GM15510 (cell line): ENCODE data around the gene CAPN14.

Experiments used
- POLR2A ChIP-seq: IDR thresholded peaks from 3 replicates; pipeline ENCODE4 v1.6.1; 2011; ENCODE audit warnings: borderline replicate concordance; ENCODE audit not compliant: insufficient read length; ENCODE audit errors: extremely low read depth

Gene CAPN14

GRCh38 chr2:31150120-31150670, 67.1 kb downstream of the CAPN14 start:
- TF ChIP-seq POLR2A = no peak

- no peak for TF ChIP-seq POLR2A
Measured at GRCh38 chr2:31148514-31148913, 68.8 kb downstream of the CAPN14 start.

- no peak for TF ChIP-seq POLR2A
Measured at GRCh38 chr2:31147645-31148044, 69.7 kb downstream of the CAPN14 start.

- TF ChIP-seq POLR2A = no peak
Measured at GRCh38 chr2:31142110-31142509, 75.2 kb downstream of the CAPN14 start.

- no peak for TF ChIP-seq POLR2A
Measured at GRCh38 chr2:31141443-31142085, 75.8 kb downstream of the CAPN14 start.

- TF ChIP-seq POLR2A = no peak
Measured at GRCh38 chr2:31140151-31140550, 77.2 kb downstream of the CAPN14 start.

- TF ChIP-seq POLR2A = no peak
Measured at GRCh38 chr2:31139671-31140070, 77.6 kb downstream of the CAPN14 start.

- no peak for TF ChIP-seq POLR2A
Measured at GRCh38 chr2:31138037-31138962, 79.0 kb downstream of the CAPN14 start, which contains the start of gene GALNT14. TSS of gene GALNT14 (minus strand) at chr2:31138440. CDS start at chr2:31138086, 354 bp downstream.

GRCh38 chr2:31137211-31138036, 79.9 kb downstream of the CAPN14 start:
- TF ChIP-seq POLR2A = no peak

- TF ChIP-seq POLR2A = no peak
Measured at GRCh38 chr2:31136732-31137131, 80.6 kb downstream of the CAPN14 start.

- TF ChIP-seq POLR2A = no peak
Measured at GRCh38 chr2:31136000-31136399, 81.3 kb downstream of the CAPN14 start.

- TF ChIP-seq POLR2A = no peak
Measured at GRCh38 chr2:31134480-31134879, 82.8 kb downstream of the CAPN14 start.

GRCh38 chr2:31132786-31133185, 84.5 kb downstream of the CAPN14 start:
- no peak for TF ChIP-seq POLR2A

GRCh38 chr2:31131871-31132270, 85.4 kb downstream of the CAPN14 start:
- TF ChIP-seq POLR2A = no peak

GRCh38 chr2:31129375-31130171, 87.7 kb downstream of the CAPN14 start:
- no peak for TF ChIP-seq POLR2A

GRCh38 chr2:31127931-31128330, 89.4 kb downstream of the CAPN14 start:
- no peak for TF ChIP-seq POLR2A
